GM18507 (cell line): ENCODE results near the gene SMCR8.
"Not testable (repeated sequence)": the region's sequence is repeated elsewhere in the genome, so short reads cannot be mapped to it uniquely, and the experiment has no call there.

Experiments
- DNase-seq: peaks from one replicate; pipeline ENCODE4 v3.0.0; 2011; ENCODE audit warnings: low read depth; ENCODE audit not compliant: insufficient read length; ENCODE audit errors: extremely low spot score
- FAIRE-seq: peaks from 2 replicates; lab custom pipeline; 2011; peaks lifted over from hg19 to GRCh38; lab: Jason Lieb, UNC

SMCR8 gene

DNA sequence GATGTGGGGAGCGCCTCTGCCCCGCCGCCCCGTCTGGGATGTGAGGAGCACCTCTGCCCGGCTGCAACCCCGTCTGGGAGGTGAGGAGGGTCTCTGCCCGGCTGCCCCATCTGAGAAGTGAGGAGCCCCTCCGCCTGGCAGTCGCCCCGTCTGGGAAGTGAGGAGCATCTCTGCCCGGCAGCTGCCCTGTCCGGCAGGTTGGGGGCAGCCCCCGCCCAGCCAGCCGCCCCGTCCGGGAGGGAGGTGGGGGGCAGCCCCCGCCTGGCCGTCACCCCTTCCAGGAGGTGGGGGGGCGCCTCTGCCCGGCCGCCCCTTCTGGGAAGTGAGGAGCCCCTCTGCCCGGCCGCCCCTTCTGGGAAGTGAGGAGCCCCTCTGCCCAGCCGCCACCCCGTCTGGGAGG lies 23.1 kb downstream of the SMCR8 start:
- FAIRE-seq, result not testable (repeated sequence)

DNA sequence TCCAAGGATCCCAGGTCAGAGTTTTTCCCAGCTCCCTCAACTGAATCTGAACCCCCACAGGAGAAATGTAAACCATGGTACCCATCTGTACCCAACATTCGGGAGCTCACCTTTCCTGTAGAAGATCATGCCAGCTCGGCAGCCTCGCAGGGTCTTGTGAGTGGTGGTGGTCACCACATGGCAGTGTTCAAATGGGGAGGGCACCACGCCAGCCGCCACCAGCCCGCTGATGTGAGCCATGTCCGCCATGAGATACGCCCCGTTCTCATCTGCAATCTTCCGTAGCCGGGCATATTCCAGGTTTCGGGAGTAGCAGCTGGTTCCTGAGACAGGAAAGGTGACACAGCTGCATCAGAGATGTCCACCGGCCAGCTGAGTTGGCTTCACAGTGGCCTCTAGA lies 24.8 kb downstream of the SMCR8 start:
- no peak for FAIRE-seq
- DNase-seq, result no peak

More for the DNA sequence above, 23.1 kb downstream of the SMCR8 start:
- not testable (repeated sequence) for DNase-seq

DNA sequence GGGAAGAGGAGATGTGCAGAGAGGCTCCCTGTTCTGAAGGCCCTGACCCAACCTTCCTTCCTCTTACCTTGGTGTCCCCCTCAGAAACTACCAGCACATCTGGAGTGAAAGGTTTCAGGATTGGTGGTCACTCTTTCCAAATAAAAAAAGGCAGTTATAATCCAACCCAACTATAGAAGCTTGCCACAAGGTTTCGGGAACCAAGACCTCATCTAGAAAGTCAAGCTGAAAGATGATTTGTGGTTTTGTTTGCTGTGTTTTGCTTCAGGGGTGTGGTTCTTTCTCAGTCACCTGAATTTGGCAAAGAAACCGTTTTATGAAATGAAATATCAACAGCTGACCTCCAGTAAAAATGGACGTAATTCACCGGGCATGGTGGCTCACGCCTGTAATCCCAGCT lies 28.9 kb downstream of the SMCR8 start:
- FAIRE-seq (peak; percentile 54), DNase-seq (no peak)

DNA sequence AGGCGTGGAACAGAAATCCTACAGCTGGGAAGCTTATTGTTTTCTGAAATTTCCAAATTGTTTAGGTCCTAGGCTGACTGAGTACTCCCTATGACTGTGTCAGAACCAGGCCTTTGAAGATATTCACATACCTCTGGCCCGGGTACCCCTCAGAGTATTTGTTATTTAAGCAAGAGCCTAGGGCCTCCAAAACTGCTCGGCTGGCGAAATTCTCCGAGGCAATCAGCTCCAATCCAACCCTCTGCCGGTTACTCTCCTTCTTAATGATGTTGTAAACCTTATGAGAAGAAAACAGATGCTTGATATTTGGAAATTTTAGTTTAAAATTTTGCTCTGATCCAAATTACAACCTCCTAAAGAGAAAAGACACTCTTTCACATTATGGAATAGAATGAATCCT lies 38.4 kb downstream of the SMCR8 start:
- DNase-seq, result no peak
- no peak for FAIRE-seq

DNA sequence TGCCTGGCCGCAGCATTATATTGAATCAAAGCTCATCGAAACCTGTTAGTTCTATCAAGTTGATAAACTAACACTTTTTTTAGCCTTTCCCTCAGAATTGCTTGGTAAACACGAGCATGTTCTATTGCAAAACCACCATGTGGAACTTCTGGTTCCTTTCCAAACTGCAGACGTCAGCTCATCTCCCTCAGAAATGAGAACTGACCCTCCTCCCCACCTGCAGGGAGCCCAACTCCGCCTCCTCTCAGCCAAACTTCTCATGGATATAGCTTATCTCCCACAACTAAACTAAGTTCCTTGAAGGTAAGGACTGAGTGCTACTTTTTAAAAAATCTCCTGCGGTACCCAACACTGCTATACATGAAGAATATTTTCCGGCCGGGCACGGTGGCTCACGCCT lies 41.5 kb downstream of the SMCR8 start:
- FAIRE-seq, result no peak

DNA sequence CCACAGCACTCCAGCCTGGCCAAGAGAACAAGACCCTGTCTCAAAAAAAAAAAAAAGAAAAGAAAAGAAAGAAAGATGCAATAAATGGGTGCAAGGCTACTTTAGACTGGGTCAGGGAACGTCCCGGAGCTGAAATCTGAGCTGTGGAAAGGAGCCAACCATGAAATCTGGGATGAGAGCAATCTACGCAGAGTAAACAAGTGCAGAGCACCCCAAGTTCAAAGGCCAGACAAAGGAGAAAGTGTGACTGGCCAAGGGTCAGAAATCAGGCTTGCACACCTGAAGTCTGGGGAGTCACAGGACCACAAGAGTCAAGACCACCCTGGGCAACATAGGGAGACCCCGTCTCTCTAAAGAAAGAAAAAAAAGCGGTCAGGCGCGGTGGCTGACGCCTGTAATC lies 45.4 kb downstream of the SMCR8 start:
- no peak for DNase-seq
- no peak for FAIRE-seq

More for the DNA sequence above, 41.5 kb downstream of the SMCR8 start:
- DNase-seq, result no peak

DNA sequence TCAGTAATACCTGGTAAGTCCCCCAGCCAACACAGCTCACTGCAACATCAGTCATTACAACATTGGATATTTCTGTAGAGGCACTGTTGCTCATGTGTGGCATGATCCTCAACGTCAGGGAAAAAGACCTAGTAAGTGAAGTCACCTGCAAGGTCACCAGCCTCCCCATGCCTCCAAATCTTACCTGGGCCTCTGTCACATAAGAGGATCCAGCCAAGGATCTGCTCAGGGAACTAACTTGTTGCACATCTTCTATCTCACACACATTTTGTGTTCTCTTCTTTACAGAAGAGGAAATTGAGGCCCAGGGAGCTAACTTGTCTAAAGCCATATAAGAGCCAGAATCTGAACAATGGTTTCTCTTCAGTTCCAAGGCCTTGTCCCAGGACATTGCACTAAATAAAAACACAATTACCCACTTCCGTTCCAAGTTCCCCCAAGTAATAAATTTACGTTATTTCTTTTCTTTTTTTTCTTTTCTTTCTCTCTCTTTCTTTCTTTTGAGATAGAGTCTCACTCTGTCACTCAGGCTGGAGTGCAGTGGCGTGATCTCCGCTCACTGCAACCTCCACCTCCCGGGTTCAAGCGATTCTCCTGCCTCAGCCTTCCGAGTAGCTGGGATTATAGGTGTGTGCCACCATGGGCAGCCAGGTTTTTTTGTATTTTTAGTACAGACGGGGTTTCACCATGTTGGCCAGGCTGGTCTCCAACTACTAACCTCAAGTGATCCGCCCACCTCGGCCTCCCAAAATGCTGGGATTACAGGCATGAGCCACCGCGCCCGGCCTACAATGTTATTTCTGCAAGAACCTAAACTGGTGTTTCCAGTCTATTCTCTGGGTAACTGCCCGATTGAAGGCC lies 47.0 kb downstream of the SMCR8 start:
- DNase-seq (no peak), FAIRE-seq (no peak)

DNA sequence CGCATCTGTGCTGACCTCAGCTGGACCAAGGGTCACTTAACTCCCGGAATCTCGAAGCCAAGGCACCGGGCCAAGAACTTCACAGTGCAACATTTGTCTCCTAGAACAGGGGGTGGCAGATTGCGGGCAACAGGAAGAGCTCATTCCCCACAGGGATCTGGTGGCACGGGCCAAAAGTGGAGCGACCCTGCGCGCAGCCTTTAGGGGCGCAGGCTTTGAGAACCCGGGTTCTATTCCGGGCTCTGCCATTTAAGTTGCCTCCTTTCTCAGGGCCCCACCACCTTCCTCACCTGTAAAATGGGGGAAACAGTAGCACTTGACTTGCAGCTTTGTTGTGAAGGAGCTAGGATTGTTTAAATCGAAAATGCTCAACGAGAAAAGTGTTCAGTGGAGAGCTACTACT lies 47.6 kb downstream of the SMCR8 start:
- DNase-seq (peak; percentile 20), FAIRE-seq (peak; percentile 38)

DNA sequence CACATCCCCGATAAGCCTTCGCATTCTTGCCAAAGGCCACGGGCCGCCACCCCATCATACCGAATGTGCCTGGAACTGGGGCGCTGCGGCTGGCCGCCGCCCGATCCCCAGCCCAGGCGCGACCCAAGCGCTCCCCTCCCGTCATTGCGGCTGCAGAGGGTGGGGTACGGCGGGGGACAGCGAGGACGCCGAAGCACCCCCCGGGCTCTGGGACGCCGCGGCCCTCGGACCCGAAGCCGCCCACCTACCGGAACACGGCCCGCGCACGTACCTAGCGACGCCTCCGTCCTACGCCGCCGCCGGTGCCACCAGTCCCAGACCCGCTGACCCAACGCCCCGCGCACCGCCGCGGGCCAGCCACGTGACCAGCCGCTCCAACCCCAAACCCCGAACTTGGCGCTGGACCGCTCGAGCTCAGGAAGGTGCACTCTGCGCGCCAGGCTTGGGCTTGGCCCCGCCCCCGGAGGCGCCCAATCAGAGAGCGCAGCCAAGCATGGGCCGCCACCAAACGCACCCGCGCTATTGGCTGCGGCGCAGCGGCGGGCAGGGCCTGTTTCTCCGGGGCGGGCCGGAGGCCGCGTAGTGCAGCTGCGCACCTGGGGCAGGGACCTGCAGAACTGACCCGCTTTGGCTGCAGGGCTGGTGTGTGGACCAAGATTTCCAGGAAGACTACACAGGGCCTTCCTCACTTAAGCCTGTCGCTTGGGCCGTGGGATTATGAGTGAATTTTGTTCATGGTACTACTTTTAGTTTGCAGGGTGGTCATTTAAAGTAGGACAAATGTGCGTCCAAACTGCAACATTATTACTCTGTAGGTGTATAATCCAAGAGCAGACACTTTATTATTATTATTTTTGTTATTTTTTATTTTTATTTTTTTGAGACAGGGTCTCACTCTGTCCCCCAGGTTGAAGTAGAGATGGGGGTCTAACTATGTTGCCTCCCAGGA lies 48.3 kb downstream of the SMCR8 start, which contains the start of gene SHMT1:
Gene SHMT1 (minus strand): TSS at position 450 of the 949 bp plus-strand sequence. CDS start 7,569 bp downstream, outside the sequence.
- FAIRE-seq (peak; percentile 96), DNase-seq (peak; percentile 95)

DNA sequence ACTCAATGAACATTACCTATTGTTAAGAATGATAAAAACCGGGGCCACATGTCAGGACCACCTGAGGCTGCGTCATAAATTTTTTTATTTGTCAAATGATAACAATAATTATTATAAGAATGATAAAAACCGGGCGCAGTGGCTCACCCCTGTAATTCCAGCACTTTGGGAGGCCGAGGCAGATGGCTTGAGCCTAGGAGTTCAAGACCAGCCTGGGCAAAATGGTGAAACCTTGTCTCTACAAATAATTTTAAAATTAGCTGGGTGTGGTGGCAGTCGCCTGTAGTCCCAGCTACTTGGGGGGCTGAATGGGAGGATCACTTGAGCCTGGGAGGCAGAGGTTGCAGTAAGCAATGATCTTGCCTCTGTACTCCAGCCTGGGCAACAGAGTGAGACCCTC lies 49.1 kb downstream of the SMCR8 start:
- no peak for FAIRE-seq
- no peak for DNase-seq

DNA sequence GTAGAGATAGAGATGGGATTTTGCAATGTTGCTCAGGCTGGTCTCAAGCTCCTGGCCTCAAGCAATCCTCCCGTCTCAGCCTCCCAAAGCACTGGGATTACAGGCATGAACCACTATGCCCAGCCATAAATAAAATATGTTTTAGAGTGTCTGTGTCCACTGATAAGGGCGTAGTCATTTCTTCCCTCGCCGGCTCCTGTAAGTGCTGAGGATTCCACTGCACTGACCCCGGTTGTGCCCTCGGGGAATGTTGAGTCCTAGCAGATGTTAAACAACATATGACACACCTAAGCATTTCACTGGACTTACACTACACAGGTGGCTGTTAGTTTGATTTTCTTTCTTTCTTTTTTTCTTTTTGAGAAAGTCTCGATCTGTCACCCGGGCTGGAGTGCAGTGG lies 53.9 kb downstream of the SMCR8 start:
- no peak for FAIRE-seq
- no peak for DNase-seq

DNA sequence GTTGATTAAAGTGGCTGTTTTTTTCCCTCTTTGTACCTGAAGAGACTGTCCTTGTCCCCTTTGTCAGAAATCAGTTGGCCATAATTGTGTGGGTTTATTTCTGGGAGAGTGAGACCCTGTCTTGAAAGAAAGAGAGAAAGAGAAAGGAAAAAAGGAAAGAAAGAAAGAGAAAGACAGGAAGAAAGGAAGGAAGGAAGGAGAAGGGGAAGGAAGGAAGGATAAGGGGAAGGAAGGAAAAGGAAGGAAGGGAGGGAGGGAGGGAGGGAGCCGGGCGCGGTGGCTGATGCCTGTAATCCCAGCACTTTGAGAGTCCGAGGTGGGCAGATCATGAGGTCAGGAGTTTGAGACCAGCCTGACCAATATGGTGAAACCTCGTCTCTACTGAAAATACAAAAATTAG lies 55.7 kb downstream of the SMCR8 start:
- FAIRE-seq (no peak), DNase-seq (no peak)

DNA sequence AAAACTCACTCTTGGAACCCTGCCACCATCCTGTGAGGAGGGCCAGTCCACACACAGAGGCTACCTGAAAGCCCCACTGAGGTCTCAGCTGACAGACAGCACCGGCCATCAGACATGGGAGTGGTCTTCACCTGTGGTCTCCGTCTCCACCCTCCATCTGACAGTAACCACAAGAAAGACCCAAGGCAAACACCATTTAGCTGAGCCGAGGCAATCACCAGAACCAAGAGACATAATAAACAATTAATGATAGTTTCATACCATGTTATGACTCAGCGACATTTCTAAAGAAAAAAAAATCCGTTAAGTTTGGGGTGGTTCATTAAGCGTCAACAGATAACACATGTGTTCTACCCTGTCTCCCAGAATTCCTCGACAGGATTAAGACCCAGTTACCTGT lies 56.4 kb downstream of the SMCR8 start:
- DNase-seq (no peak), FAIRE-seq (peak; percentile 5)

DNA sequence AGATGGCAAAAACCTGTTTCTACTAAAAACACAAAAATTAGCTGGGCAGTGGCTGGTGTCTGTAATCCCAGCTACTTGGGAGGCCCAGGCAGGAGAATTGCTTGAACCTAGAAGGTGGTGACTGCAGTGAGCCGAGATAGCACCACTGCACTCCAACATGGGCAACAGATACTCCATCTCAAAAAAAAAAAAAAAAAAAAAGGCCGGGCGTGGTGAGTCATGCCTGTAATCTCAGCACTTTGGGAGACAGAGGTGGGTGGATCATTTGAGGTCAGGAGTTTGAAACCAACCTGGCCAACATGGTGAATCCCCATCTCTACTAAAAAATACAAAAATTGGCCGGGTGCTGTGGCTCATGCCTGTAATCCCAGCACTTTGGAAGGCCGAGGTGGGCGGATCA lies 58.1 kb downstream of the SMCR8 start:
- DNase-seq, FAIRE-seq: not testable (repeated sequence)

DNA sequence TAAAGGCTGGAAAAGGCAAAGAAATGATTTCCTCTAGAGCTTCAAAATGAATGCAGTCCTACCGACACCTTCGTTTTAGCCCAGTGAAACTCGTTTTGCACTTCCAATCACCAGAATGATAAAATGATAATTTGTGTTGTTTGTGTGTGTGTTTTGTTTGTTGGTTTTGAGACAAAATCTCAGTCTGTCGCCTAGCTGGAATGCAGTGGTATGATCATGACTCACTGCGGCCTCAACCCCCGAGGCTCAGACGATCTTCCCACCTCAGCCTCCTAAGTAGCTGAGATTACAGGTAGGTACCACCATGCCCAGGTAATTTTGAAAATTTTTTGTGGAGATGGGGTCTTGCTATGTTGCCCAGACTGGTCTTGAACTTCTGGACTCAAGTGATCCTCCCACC lies 59.1 kb downstream of the SMCR8 start:
- no peak for FAIRE-seq
- no peak for DNase-seq
